ENCODE data around the gene CRACDL.
A peak's percentile ranks its signal among the peaks of the same experiment; 100 is the strongest.

The CRACDL gene

GRCh38 chr2:98849113-98849512, 86.9 kb downstream of the CRACDL start:
- no peak for DNase-seq (ENCODE audit: low read depth)

GRCh38 chr2:98847853-98848252, 88.2 kb downstream of the CRACDL start:
- no peak for DNase-seq (ENCODE audit: low read depth)

GRCh38 chr2:98846041-98846440, 90.0 kb downstream of the CRACDL start:
- DNase-seq (ENCODE audit: low read depth): peak; percentile 65

GRCh38 chr2:98842136-98842535, 93.9 kb downstream of the CRACDL start:
- DNase-seq (ENCODE audit: low read depth): no peak

GRCh38 chr2:98839292-98839691, 96.7 kb downstream of the CRACDL start:
- DNase-seq (ENCODE audit: low read depth): peak; percentile 59

- no peak for DNase-seq (ENCODE audit: low read depth)
These were observed 100.1 kb downstream of the CRACDL start for GRCh38 chr2:98835831-98836385.

- no peak for DNase-seq (ENCODE audit: low read depth)
These were observed 102.1 kb downstream of the CRACDL start for GRCh38 chr2:98833917-98834263.

GRCh38 chr2:98833172-98833916, 102.7 kb downstream of the CRACDL start:
- DNase-seq (ENCODE audit: low read depth): no peak

GRCh38 chr2:98832172-98832571, 103.9 kb downstream of the CRACDL start:
- DNase-seq (ENCODE audit: low read depth): no peak

GRCh38 chr2:98830571-98831145, 105.4 kb downstream of the CRACDL start:
- no peak for DNase-seq (ENCODE audit: low read depth)

- no peak for DNase-seq (ENCODE audit: low read depth)
These were observed 106.3 kb downstream of the CRACDL start for GRCh38 chr2:98829581-98830270.

- no peak for DNase-seq (ENCODE audit: low read depth)
These were observed 107.1 kb downstream of the CRACDL start for GRCh38 chr2:98828793-98829371.

- DNase-seq (ENCODE audit: low read depth): no peak
These were observed 107.7 kb downstream of the CRACDL start for GRCh38 chr2:98828369-98828744.

- DNase-seq (ENCODE audit: low read depth): no peak
These were observed 108.2 kb downstream of the CRACDL start for GRCh38 chr2:98827625-98828368.

GRCh38 chr2:98826856-98827255, 109.2 kb downstream of the CRACDL start:
- no peak for DNase-seq (ENCODE audit: low read depth)

GRCh38 chr2:98825858-98826257, 110.2 kb downstream of the CRACDL start:
- DNase-seq (ENCODE audit: low read depth): no peak

GRCh38 chr2:98825404-98825803, 110.6 kb downstream of the CRACDL start:
- DNase-seq (ENCODE audit: low read depth): no peak

- no peak for DNase-seq (ENCODE audit: low read depth)
These were observed 111.0 kb downstream of the CRACDL start for GRCh38 chr2:98825020-98825350.

- DNase-seq (ENCODE audit: low read depth): no peak
These were observed 111.6 kb downstream of the CRACDL start for GRCh38 chr2:98824256-98825019.

GRCh38 chr2:98823196-98824170, 112.5 kb downstream of the CRACDL start:
- no peak for DNase-seq (ENCODE audit: low read depth)
